Esophagus muscularis mucosa (tissue), 4 donors: ENCODE data around the gene BPGM. TPM values are rescaled to one million over a fixed set of nuclear protein-coding genes. Genes with fewer than 3 reads are reported as not detected.
"Not testable (repeated sequence)": the region's sequence is repeated elsewhere in the genome, so short reads cannot be mapped to it uniquely, and the experiment has no call there.

ENCODE experiments used
- DNase-seq: peaks from one replicate; pipeline ENCODE4 v3.0.0-alpha.2; 2017; ENCODE audit errors: extremely low spot score
- H3K27ac ChIP-seq, 4 donors: fragments of 200-600 bp; sonication (generic); replicated peaks in 1 of 4; 1 replicate in 3 of 4; 2 replicates in 1 of 4; pipeline ENCODE4 v1.5.1; 2016 to 2019; ENCODE audit warnings: mild to moderate bottlenecking in 1 of 4
- H3K27me3 ChIP-seq, 4 donors: fragments of 200-600 bp; sonication (generic); one replicate each; pipeline versions ENCODE4 v1.5.1 to v1.6.0; 2016 to 2019
- H3K36me3 ChIP-seq, 4 donors: fragments of 200-600 bp; sonication (generic); one replicate each; pipeline ENCODE4 v1.5.1; 2016 to 2019
- H3K4me1 ChIP-seq, 4 donors: fragments of 200-600 bp; sonication (generic); one replicate each; pipeline ENCODE4 v1.5.1; 2016 to 2019
- H3K4me3 ChIP-seq, 4 donors: fragments of 200-600 bp; sonication (generic); 1 replicate in 2 of 4; 2 replicates in 2 of 4; pipeline ENCODE4 v1.5.1; 2016 to 2019; ENCODE audit warnings: mild to moderate bottlenecking in 4 of 4, moderate library complexity in 1 of 4
- H3K9me3 ChIP-seq, 4 donors: fragments of 200-600 bp; sonication (generic); 1 replicate in 3 of 4; 2 replicates in 1 of 4; pipeline ENCODE4 v1.5.1; 2016 to 2019
- EP300 ChIP-seq: sonication (generic); formaldehyde crosslinking; IDR thresholded peaks from one replicate; pipeline ENCODE4 v1.6.1; 2017; ENCODE audit warnings: antibody characterized with exemption
- POLR2A ChIP-seq: fragments of 450-650 bp; IDR thresholded peaks from one replicate; pipeline ENCODE4 v1.6.1; 2017; ENCODE audit warnings: antibody characterized with exemption, moderate library complexity, mild to moderate bottlenecking, low read depth
- POLR2AphosphoS5 ChIP-seq, 2 donors: sonication (generic); formaldehyde crosslinking; IDR thresholded peaks; one replicate each; pipeline ENCODE4 v1.6.1; 2017; ENCODE audit warnings: antibody characterized with exemption in 2 of 2
- WGBS: methylation state at CpG from one replicate; pipeline ENCODE4 v1.1.5; 2018; 5-methylcytosine and 5-hydroxymethylcytosine counted together
- intact Hi-C: fragments of 100-400 bp; cut with DNase I; formaldehyde crosslinking; loops from one replicate; pipeline ENCODE4 v1.15.1; 2023
- total RNA-seq, 4 donors: library from RNA; depleted of rRNA; stranded (reverse); fragments of >200 nt; gene quantifications; one replicate each; pipeline versions ENCODE4 v1.1.0 to v1.2.1, GENCODE V29; 2016
- TF ChIP-seq, protein P1 (sequence below), 3 experiments: fragments of 200-600 bp in 2 of 3; fragments of 450-650 bp in 1 of 3; sonication (generic) in 2 of 3; IDR thresholded peaks; one replicate each; pipeline ENCODE4 v1.5.1; 2017 to 2019; ENCODE audit warnings: antibody characterized with exemption in 3 of 3, mild to moderate bottlenecking in 2 of 3, moderate library complexity in 1 of 3

The BPGM gene
- total RNA-seq, 4 donors from 2014 or later, result 19.1 to 29.4 (median 22.7) TPM

DNA sequence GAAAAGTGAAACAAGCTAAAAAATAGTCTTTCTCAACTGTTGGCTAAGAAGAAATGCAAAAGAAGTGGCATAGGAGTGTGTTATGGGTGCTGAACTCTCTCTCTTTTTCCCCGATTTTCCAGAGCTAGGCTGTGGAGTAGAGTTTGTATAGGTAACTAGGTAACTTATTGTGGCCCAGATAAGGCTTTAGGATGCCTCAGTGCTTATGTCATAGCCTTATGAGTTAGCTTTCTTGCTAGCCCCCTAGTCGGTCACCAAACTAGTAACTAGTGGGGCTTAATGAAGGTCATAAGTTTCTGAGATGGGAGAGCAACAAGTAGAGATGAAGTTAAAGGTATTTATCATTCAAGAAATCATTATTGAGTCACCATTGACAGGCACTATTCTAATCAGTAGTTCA, 32.4 kb downstream of the BPGM start:
- TF ChIP-seq, protein P1, sequence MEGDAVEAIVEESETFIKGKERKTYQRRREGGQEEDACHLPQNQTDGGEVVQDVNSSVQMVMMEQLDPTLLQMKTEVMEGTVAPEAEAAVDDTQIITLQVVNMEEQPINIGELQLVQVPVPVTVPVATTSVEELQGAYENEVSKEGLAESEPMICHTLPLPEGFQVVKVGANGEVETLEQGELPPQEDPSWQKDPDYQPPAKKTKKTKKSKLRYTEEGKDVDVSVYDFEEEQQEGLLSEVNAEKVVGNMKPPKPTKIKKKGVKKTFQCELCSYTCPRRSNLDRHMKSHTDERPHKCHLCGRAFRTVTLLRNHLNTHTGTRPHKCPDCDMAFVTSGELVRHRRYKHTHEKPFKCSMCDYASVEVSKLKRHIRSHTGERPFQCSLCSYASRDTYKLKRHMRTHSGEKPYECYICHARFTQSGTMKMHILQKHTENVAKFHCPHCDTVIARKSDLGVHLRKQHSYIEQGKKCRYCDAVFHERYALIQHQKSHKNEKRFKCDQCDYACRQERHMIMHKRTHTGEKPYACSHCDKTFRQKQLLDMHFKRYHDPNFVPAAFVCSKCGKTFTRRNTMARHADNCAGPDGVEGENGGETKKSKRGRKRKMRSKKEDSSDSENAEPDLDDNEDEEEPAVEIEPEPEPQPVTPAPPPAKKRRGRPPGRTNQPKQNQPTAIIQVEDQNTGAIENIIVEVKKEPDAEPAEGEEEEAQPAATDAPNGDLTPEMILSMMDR (IDR thresholded peaks at IDR 0.05), result no peak
- no peak for TF ChIP-seq POLR2A
- no peak for TF ChIP-seq EP300
- no peak for TF ChIP-seq POLR2AphosphoS5 (IDR thresholded peaks at IDR 0.05)
- Histone ChIP-seq H3K4me1 (peaks cover 0 to 22% (median 10%) of the 10 kb centered on the region in 4 donors), H3K4me3 (no peak overlapping the region), H3K36me3 (peaks cover 6 to 26% (median 16%) of the 10 kb centered on the region in 4 donors), H3K27me3 (no peaks in the 10 kb centered on the region), H3K9me3 (no peaks in the 10 kb centered on the region), H3K27ac (no peak overlapping the region)
- WGBS, result 98% methylated on average over 2 of the region's 2 CpGs
- intact Hi-C loops, result no loop called here
- no peak for DNase-seq

DNA sequence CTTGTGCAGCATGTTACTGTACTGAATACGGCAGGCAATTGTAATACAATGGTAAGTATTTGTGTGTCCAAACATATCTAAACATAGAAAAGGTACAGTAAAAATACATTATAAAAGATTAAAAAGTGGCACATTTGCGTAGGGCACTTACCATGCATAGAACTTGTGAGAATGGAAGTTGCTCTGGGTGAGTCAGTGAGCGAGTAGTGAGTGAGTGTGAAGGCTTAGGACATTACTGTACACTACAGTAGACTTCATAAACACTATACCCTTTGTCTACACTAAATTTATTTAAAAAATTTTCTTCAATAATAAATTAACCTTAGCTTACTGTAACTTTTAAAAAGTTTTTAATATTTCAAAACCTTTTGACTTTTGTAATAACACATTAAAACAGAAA, 37.5 kb downstream of the BPGM start:
- Histone ChIP-seq H3K4me3 (no peak overlapping the region), H3K27ac (no peak overlapping the region), H3K27me3 (no peaks in the 10 kb centered on the region), H3K36me3 (peaks cover 6 to 20% (median 14%) of the 10 kb centered on the region in 4 donors), H3K9me3 (no peaks in the 10 kb centered on the region), H3K4me1 (peaks cover 0 to 17% (median 13%) of the 10 kb centered on the region in 4 donors)
- TF ChIP-seq EP300 (no peak), POLR2A (no peak)
- intact Hi-C loops, result loop anchor here (10.0 kb wide), 1 partner anchor 571 kb away; no protein-coding TSS in a partner anchor
- DNase-seq, result no peak
- WGBS, result 95% methylated on average over 3 of the region's 3 CpGs

DNA sequence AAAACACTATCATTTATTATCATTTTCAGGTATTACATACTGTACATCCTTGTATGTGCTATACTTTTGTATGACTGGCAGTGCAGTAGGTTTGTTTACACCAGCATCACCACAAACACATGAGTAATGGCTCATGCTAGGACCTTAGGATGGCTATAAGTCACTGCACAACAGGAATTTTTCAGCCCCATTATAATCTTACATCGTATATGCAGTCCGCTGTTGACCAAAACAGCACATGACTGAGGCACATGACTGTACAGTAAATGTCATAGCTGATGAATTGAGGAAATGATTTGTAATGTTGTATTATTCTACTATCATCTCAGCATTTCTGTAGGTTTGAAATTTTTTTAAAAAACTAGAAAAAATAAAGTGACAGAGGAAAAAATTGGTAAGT, 38.6 kb downstream of the BPGM start:
- Histone ChIP-seq H3K9me3 (no peaks in the 10 kb centered on the region), H3K27me3 (no peaks in the 10 kb centered on the region), H3K27ac (no peak overlapping the region), H3K4me3 (no peak overlapping the region), H3K36me3 (peaks cover 0 to 9% (median 5%) of the 10 kb centered on the region in 4 donors), H3K4me1 (peaks cover under 1 to 28% (median 22%) of the 10 kb centered on the region in 4 donors)
- intact Hi-C loops, result loop anchor here (10.0 kb wide), 1 partner anchor 570 kb away; no protein-coding TSS in a partner anchor
- TF ChIP-seq POLR2A (no peak), POLR2AphosphoS5 (IDR thresholded peaks at IDR 0.05) (no peak), EP300 (no peak)
- TF ChIP-seq, protein P1 (IDR thresholded peaks at IDR 0.05), result no peak
- WGBS, result 79% methylated on average over 2 of the region's 2 CpGs
- DNase-seq, result no peak

DNA sequence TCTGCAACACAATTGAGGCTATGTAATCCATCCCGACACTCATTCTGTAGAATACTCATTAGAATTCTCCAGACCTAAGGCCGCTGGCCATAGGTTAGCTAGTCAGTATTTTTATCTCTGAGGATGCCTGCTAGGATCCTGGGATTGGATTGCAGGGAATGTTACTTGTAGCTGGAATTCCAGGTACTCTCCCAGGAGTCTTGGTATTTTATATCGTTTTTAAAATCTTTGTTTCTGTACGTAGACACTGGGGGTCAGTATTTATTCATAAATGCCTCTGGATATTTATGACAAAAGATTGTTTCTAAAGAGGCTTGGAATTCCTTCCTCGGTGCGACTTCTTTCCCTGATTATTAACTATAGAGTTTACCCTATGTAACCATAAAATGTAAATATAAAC, 40.1 kb downstream of the BPGM start:
- no peak for DNase-seq
- intact Hi-C loops, result loop anchor here (2.0 to 10.0 kb wide), 2 partner anchors 484 to 568 kb away; partner anchors contain the start of gene CYREN
- Histone ChIP-seq H3K27ac (no peak overlapping the region), H3K4me3 (peak overlapping the region in 1 of 4 donors; percentile 13), H3K27me3 (no peaks in the 10 kb centered on the region), H3K4me1 (peaks cover 11 to 43% (median 38%) of the 10 kb centered on the region in 4 donors), H3K9me3 (no peaks in the 10 kb centered on the region), H3K36me3 (no peaks in the 10 kb centered on the region)
- TF ChIP-seq, protein P1 (IDR thresholded peaks at IDR 0.05), result peak; percentile 51 to 58 (median 53)
- TF ChIP-seq EP300, result no peak
- 34% methylated on average over 6 of the region's 6 CpGs for WGBS

DNA sequence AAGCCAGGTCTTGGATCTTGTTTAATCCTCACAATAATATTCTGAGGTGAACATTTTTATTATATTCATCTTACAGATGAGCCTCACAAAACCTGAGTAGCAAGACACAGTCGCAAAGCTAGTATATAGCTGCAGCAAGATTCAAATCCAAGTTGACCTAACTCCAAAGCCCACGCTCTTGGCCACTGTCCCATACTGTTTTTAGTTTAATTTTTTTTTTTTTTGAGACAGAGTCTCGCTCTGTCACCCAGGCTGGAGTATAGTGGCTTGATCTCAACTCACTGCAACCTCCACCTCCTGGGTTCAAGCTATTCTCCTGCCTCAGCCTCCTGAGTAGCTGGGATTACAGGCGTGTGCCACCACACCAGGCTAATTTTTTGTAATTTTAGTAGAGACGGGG, 42.9 kb downstream of the BPGM start:
- intact Hi-C loops, result loop anchor here (10.0 kb wide), 1 partner anchor 565 kb away; no protein-coding TSS in a partner anchor
- H3K36me3 ChIP-seq, H3K9me3 ChIP-seq, H3K27me3 ChIP-seq, DNase-seq: not testable (repeated sequence)
- Histone ChIP-seq H3K4me1 (peaks cover 14 to 68% (median 49%) of the 10 kb centered on the region in 4 donors), H3K4me3 (peak overlapping the region; percentile 32 to 49 (median 42)), H3K27ac (peak overlapping the region; percentile 78 to 84 (median 82))
- 61% methylated on average over 5 of the region's 5 CpGs for WGBS

DNA sequence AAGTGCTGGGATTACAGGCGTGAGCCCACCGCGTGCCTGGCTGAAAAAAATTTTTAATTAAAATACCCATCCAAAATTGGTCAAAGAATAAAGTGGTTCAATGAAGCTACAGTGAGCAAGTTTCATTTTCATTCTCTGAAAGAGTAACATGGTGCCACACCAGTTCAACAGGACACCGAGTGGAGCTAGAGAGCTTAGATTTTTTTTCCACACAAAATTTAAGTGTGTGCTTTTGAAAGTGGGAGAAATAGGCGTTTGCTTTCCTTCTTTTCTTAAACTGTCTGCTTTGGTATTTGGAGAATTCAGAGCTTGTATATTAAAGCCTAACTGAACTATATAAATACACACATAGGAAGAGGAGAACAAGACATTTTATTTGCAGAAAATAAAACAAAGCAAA, 43.4 kb downstream of the BPGM start:
- Histone ChIP-seq H3K27me3 (no peaks in the 10 kb centered on the region), H3K4me3 (peak overlapping the region; percentile 32 to 49 (median 42)), H3K9me3 (no peaks in the 10 kb centered on the region), H3K27ac (peak overlapping the region; percentile 78 to 84 (median 82)), H3K4me1 (peaks cover 14 to 73% (median 51%) of the 10 kb centered on the region in 4 donors), H3K36me3 (no peaks in the 10 kb centered on the region)
- WGBS, result 25% methylated on average over 5 of the region's 5 CpGs
- DNase-seq, result no peak
- intact Hi-C loops, result loop anchor here (2.0 to 10.0 kb wide), 3 partner anchors 62 to 295 kb away; partner anchors contain the start of gene AGBL3
- TF ChIP-seq POLR2A, result no peak
- TF ChIP-seq, protein P1 (IDR thresholded peaks at IDR 0.05), result peak; percentile 67 to 77 (median 72)
- peak in 1 of 2 donors; percentile 42 for TF ChIP-seq POLR2AphosphoS5 (IDR thresholded peaks at IDR 0.05)
- no peak for TF ChIP-seq EP300
